GM19240 (cell line): ENCODE data around the gene AGL.
"Not testable (repeated sequence)": the region's sequence is repeated elsewhere in the genome, so short reads cannot be mapped to it uniquely, and the experiment has no call there.

Source experiments
- DNase-seq: peaks from one replicate; pipeline ENCODE4 v3.0.0; 2011; ENCODE audit warnings: low spot score; ENCODE audit not compliant: insufficient read length

Gene AGL

DNA sequence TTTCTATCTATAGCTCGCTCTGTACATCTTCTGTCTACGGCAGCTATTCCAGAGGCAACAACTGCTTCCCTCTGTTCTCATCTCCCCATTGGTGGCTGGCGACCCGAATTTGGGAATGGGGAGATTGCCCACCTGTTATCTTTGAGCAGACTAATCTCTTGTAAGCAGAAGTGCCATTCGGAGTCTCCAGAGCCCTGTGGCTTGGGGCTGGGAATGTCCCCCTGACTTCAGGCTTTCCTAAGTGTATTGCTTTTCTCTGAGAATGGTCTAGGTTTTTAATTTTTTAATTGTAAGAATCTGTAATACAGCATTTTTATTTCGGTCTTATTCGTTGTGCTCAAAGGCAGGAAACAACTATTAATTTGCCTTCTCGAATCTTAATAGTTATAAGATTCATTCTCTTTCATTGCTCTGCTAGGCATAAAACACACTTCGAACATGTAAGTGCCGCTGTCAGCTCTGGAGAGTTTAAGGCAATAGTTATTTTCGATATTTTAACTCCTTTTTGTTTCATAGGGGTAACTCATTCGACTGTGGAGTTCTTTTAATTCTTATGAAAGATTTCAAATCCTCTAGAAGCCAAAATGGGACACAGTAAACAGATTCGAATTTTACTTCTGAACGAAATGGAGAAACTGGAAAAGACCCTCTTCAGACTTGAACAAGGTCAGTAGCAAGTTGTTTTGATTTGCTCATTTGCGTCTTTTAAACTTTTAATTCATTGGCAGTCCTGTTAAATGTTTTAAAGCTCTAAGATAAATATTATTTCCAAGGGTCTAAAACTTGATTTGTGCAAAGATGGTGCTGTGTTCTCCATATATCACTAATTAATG, 514 bp downstream of the AGL start:
- DNase-seq, result no peak

DNA sequence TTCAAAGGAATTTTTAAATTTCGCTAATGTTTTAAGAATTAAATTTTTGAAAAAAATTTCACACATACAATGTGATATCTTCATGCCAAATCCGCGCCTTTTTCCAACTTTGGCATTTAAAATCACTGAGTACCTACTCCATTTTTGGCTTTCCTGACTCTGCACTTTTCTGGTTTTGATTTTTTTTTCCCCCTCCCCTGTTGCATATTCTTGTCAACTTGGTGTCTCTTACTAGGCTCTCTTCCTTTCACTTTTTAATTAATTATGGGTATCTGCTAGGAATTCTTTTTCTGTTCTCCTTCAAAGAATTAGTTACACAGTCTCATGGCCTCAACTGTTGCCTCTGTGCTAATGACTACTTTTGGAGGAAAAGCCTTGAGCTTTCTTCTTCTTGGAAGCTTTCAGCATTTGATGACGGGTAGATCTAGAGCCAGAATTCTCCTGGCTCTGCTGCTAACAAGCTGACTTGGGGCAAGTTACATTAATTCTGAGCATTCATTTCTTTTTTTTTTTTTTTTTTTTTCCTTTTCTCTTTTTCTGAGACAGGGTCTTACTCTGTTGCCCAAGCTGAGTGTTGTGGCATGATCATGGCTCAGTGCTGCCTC, 1.8 kb downstream of the AGL start:
- DNase-seq, result no peak

DNA sequence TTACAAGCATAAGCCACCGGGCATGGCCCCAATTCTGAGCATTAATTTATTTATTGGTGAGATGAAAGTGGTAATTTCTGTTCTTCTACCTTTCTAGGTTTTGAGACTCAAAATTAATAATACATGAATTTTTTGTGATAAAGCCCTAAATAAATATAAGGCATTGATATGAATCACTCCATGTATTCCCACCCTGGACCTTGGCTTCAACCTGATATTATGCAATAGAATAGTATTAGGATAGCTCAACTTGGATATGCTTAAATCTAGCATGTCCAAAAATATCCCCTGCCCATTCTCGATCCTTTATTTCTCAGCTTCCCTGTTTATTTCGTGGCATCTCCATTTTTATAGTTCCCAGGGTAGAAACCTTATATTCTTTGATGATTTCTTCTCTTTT, 2.5 kb downstream of the AGL start:
- no peak for DNase-seq

DNA sequence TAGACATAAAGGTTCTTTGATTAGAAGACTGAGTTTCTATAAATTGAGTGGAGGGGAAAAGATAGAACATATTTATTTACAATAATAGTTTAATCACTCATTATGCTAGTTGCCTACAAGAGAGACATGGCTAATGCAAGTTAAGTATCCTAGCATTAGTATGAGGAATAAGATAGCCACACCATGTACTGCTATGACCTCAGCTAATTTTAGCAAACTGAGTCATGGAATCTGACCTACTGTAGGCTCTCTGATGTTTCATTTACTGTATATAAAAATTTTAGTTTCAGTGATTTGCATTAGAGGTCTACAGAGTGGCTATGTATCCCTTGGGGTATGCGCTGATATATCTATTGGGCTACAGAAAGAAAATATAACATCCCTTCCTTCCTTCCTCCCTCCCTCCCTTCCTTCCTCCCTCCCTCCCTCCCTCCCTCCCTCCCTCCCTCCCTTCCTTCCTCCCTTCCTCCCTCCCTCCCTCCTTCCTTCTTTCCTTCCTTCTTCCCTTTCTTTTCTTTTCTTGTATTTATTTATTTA, 5.8 kb downstream of the AGL start:
- DNase-seq, result no peak

DNA sequence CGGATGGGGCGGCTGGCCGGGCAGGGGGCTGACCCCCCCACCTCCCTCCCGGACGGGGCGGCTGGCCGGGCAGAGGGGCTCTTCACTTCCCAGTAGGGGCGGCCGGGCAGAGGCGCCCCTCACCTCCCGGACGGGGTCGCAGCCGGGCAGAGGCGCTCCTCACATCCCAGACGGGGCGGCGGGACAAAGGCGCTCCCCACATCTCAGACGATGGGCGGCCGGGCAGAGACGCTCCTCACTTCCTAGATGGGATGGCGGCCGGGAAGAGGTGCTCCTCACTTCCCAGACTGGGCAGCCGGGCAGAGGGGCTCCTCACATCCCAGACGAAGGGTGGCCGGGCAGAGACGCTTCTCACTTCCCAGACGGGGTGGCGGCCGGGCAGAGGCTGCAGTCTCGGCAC, 6.9 kb downstream of the AGL start:
- not testable (repeated sequence) for DNase-seq

DNA sequence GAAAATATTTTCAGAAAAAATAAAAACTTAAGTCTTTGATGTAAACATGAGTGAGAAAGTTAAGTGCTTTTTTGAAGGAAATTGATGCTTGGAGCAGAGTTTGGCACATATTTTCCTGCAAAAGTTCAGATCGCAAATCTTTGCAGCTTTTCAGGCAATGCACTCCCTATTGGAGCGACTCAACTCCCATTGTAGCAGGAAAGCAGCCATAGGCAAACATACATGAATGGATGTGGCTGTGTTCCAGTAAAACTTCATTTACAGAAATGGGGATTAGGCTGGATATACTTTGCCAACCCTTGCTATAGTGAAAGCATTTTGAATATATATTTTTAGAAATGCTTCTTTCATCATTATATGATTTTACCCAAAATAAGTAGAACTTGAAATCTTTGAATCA, 8.1 kb downstream of the AGL start:
- DNase-seq, result no peak

DNA sequence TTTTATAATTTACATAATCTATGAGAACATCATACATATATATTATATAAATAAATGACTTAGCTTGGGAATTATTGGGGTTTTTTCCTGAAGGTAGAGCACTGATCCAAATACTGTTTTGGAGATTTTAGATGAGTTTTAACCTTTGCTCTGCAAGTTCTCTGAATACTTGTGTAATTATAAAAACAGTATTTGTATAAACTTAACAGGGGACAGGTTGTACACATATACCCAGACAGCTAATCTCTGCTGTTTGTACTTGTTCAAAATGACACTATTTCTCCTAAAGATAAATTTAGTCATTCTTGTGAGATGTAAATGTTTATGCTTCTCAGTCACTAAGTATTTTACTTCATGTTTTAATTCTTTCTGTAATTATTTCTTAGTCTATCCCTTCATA, 8.7 kb downstream of the AGL start:
- no peak for DNase-seq

DNA sequence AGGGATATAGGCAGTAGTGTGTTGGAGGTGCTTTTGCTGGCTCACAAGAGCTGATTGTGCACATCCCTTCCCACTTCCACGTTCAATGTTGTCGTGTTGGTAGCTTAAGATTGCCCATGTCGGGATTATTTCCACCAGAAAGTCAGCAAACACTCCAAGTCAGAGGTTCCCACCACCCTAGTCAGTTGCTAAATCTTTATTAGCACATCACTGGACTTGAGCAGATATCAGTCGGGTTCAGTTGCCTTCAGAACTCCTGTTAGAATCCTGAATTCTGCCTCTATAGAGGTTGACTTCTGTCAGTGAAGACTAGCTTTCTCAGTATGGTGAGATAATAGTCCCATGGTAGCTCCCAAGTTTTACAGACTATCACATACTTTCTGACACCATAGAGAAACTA, 10.5 kb downstream of the AGL start:
- DNase-seq, result no peak

DNA sequence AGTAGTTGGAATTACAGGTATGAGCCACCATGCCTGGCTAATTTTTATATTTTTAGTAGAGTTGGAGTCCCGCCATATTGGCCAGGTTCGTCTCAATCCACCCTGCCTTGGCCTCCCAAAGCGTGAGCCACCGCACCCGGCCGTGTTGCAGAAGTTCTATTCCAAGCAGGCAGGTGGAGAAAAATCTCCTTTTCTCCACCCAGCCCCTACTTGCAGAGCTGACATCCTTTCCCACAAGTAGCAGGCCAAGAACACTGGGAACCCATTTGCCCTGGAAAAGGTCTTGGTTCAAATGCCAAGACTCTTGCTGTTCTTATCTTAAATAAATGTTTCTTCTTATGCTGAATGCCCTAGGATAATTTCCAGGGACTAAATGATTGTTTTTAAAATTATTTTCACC, 17.5 kb downstream of the AGL start:
- no peak for DNase-seq

DNA sequence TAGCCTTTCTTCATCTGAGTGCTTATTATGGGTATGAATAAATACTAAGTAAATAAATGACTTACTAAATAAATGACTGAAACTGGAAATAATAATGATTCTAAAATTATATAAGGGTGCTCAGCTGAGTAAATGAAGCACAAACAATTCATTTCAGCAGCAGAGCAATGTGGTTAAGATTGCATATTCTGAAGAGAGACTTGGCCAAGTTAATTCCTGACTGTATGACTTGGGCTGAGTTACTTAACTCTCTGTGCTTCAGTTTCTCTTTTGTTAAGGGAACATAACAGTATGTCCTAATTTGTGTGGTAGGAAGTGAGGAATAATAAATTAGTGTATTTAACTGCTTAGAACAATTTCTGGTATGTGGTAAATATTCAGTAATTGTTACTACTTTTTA, 19.1 kb downstream of the AGL start:
- no peak for DNase-seq

DNA sequence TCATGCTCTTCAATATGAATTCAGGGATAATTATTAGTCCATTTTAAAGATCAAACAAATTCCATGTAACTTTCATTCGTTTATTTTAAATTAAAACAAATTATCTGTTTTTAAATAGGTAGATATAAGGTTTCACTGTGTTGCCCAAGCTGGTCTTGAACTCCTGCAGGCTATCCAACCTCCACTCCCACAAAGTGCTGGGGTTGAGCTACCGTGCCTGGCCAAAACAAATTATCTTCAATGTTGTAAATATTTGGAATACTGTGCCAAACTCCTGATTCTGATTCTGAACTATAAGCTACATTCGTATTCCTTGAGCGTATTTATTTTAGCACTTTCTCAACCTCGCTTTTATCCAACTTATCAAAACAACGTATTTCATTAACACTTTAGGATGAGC, 19.6 kb downstream of the AGL start:
- DNase-seq, result no peak

DNA sequence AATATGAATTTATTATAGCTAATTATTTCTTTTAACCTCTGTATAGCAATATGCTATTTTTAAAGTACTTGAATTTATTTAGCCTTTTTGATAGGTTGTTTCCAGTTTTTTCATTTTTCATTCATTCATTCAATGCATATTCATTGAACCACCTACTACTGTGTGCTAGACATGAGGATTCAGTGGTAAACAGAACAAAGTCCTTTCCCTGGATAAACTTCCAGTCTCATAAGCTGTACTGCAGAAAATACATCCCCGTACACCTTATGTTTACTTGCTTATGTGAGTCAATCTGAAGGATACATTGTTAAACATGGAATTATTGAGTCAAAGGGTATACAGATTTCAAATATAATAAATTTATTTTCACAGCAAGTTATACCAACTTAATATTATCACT, 21.9 kb downstream of the AGL start:
- DNase-seq, result no peak

DNA sequence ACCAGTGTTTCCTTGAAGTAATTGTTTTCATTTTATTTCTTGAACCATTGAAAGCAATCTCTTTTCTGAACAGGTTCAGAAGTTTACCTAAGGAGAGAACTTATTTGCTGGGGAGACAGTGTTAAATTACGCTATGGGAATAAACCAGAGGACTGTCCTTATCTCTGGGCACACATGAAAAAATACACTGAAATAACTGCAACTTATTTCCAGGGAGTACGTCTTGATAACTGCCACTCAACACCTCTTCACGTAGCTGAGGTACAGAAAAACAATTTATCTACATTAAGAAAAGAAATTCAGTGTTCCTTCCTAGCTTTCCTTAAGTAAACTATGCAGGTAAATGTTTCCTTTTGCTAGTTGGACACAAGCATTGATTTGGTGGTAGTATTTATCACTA, 27.4 kb downstream of the AGL start:
- DNase-seq, result no peak

DNA sequence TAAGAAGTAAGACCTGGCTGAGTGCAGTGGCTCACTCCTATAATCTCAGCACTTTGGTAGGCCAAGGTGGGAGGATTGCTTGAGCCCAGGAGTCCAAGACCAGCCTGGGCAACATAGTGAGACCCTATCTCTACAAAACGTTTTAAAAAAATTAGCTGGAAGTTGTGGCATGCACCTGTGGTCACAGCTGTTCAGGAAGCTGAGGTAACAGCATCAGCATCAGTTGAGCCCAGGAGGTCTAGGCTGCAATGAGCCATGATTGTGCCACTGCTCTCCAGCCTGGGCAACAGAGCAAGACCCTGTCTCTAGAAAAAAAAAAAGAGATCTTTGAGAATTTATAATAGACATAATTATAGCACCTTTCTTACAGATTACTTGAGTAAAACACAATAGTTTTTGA, 36.0 kb downstream of the AGL start:
- no peak for DNase-seq

DNA sequence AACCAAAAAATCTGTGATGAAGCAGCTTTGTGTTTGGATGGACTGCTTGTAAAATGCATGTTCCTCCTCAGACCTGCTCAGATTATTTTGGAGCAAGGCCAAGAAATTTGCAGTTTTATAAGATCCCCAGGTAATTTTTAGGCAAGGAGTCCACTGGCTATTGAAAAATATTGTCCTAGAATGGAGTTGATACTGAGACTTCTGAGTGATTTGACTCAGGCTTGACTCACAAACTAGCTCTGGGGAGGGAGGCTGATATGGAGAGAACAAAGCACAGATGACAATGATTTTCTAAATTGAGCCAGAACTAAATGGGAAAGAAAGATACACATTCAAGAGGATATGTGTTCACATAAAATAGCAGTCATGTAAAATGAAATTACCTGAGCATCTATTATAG, 36.7 kb downstream of the AGL start:
- DNase-seq, result no peak

DNA sequence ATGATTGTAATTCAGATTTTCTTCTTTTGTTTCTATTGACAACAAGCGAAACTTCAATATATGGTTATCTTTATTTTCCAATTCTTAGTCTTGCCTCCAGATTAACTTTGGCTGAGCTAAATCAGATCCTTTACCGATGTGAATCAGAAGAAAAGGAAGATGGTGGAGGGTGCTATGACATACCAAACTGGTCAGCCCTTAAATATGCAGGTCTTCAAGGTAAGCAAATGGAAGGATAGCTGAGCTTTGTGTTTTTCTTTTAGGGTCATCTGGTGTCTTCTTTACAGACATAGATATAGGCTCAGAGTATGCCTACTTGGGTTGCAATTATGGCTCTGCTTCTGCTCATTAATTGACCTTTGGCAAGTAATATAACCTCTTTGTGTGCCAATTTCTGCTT, 37.7 kb downstream of the AGL start:
- DNase-seq, result no peak

DNA sequence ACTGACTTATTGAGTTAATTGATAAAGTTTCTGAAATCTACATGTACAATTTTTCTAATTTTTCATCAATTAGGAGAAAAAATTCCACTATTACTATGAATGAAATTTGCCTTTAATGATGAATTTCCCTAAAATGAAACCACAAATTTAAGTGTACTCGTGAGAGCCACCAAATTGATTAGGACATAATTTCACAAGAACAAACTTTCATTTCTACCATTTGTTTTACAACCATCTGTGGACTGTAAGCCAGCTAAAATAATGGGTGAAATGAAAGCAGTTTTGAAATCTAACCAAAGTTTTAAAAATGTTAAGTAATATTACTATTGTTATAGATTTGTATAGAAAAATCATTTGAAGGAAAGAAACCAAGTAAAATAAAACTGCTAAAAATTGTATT, 41.8 kb downstream of the AGL start:
- no peak for DNase-seq

DNA sequence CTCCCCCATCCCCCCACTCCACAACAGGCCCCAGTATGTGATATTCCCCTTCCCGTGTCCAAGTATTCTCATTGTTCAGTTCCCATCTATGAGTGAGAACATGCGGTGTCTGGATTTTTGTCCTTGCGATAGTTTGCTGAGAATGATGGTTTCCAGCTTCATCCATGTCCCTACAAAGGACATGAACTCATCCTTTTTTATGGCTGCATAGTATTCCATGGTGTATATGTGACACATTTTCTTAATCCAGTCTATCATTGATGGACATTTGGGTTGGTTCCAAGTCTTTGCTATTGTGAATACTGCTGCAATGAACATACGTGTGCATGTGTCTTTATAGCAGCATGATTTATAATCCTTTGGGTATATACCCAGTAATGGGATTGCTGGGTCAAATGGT, 53.1 kb downstream of the AGL start:
- DNase-seq, result not testable (repeated sequence)

DNA sequence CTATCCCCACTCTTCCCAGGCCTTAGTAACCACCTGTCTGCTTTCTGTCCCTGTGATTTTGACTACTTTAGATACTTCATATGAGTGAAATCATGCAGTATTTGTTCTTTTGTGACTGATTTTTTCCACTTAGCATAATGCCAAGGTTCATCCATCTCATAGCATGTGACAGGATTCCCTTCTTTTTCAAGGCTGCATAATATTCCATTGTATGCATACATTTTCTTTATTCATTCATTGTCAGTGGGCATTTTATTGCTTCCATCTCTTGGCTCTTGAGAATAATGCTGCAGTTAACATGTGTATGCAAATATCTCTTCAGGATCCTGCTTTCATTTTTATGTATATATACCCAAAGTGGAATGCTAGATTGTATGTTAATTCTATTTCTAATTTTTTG, 56.4 kb downstream of the AGL start:
- no peak for DNase-seq

DNA sequence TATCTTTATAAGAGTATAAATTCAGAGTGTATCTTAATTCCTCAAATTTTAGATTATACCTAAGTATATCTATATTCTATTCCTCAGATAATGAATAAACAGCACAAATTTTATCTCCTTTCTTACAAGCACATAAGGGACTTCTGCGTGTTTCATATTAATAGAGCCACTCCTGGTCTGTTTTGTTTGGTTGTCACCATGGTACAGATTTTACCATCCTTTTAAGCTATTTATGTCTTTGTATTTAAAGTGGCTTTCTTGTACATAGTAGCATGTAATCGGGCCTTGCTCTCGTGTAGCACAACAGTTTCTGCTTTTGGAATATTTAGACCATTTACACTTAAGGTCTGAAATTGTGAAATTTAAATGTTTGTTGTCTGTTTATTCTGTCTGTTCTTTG, 67.1 kb downstream of the AGL start:
- no peak for DNase-seq

DNA sequence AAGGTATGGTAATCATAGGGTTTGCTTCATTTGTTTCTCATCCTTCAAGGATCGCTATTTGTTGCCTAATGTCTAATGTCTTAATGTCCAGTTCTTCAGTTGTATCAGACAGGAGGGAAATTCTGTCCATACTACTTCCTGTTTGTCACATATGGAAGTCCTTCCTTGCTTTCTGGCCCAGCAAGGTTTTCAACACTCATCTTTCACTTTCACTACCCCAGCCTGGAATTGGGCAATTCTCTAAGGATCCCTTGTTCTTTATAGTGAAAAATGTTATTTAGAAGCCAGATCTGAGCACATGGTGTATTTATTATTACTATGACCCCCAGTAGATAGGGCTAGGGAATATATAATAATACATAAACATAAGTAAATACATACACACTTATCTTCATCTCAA, 69.1 kb downstream of the AGL start:
- DNase-seq, result no peak

DNA sequence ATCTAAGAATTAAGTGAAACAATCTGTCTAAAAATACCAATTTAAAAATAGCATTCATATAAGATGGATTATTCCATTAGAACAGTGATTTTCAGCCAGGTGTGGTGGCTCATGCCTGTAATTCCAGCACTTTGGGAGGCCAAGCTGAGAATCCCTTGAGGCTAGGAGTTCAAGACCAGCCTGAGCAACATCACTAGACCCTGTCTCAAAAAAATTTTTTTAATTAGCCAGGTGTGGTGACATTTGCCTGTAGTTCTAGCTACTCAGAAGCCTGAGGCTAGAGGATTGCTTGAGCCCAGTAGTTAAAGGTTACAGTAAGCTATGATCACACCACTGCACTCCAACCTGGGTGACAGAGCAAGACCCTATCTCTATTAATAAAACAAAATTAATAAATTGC, 84.6 kb downstream of the AGL start:
- no peak for DNase-seq

DNA sequence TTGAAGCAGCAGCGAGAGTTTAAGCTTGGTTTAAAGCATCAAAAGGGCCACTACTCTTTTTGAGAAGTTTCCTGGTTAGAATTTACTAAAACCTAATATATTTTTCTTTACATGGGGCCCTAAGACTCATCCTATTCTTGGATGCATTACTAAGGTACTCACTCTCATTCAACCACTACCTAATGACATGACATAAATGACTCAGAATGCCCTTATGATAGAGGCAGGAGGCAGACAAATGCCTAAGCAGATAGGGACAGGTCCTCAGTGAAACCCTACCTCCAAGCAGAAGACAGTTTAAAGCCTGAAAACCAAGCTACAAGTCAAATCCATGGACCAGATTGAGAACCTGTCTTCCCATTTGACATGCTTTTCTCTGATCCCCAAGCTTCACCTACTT, 85.4 kb downstream of the AGL start:
- no peak for DNase-seq
